HG03025 (cell line): ENCODE results near the gene RNF144B.

Experiments used
- ATAC-seq: cut with Tn5 transposase; IDR thresholded peaks from one replicate; pipeline ENCODE4 v1.9.1; 2021; ENCODE audit warnings: mild to moderate bottlenecking, moderate library complexity; ENCODE audit not compliant: unreplicated experiment, low FRiP score

The RNF144B gene

GRCh38 chr6:18472941-18473340, 85.8 kb downstream of the RNF144B start:
- ATAC-seq = no peak

- ATAC-seq = no peak
Observed at GRCh38 chr6:18473755-18474154, 86.6 kb downstream of the RNF144B start.

DNA sequence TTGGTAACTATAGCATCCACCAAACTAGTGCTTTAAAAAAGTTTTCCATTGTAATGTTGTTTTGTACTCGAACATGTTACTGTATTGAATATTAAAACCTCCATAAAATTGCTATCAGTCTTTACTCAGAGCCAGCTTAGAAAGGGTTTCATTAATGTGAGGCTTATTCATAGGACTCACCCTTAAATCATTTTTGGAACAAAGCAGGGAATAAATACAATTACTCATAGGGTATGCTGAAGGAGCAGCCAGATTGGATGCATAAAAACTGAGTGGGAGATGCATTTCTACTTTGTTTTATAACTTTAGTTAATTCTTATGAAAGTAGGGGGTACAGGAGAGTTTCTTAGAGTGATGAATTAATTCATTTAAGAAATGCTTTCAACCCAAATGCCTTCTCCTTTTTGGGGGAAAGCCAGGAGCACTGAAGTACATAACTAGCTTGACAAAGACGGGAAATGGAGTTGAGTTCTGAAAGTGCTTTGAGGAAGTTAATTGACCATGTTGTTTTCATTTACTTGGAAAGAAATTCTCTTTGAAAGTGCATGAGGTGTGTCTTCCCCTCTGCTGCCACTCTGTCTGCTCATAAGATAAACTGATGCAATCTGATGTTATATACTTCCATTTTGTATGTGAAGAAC, 90.3 kb downstream of the RNF144B start:
- no peak for ATAC-seq

DNA sequence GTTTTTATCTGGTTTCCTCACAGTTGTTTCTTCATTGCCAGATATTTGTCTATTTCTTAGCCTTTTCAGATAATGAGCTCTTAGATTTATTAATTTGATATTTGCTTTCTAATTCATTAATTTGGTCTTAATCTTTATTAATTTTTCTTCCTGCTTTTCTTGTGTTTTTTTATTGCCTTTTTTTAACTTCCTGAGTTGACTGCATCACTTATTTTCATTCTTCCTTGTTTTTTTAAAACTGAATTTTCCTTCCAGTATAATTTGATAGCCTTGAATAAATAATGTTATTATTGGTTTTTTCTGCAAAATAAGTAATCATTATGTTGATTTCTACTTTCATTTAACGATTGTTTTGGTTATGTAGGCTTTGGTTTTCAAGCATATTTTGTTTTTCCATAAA, 91.5 kb downstream of the RNF144B start:
- no peak for ATAC-seq

DNA sequence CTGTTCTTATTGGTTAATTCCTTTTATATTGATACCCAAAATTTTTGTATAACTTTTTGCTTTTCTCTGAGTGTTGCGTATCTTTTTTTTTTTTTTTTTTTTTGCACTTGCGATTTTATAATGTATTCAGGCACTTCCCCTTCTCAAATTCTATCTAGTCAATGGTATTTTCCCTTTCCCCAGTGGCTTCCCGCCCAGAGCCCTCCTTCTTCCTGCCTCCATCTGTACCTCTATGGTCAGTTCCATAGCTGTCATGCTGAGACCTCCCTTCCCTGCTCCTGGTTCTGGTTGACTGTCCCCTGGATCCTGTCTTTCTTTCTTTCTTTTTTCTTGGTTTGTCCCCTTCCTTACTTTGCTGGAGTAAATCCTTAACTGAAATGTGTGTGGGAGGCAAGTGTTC, 94.7 kb downstream of the RNF144B start:
- no peak for ATAC-seq

DNA sequence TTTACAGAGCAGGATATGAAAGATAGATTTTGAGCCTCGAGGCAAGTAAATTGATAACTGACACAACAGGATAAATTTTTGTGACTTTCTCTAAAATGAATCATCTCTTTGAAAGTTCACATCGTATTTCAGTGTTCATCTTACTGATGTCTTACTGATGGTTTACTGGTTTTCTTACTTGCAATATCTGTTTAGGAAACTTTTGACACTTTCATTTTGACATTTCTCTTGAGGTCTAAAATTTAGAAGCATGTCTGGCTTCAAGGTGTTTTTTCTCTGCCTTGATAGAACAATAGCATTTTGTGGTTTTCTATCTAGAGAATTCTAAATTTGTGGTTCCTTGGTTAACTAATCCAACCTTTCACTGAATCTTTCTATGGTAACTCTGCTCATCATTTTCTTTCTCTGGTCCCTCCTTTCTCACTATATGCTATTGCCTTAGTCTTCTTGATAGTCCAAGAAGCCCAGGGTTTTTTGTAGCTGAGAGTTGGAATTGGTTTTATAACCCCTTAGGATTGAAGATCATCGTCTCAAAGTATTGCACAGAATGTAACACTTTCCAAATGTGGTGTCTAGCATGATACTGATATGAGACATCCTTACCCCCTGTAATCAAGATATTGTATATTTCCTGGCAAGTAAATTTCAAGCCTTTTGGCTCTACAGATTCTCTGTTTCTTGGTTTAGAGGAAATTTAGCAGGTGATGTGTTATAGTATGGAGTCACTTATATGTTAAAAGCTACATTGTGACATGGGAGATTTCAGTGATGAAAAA, 98.7 kb downstream of the RNF144B start:
- ATAC-seq = no peak

GRCh38 chr6:18488004-18488403, 100.9 kb downstream of the RNF144B start:
- no peak for ATAC-seq

- no peak for ATAC-seq
Observed at GRCh38 chr6:18488526-18489270, 101.5 kb downstream of the RNF144B start.

GRCh38 chr6:18489335-18489734, 102.2 kb downstream of the RNF144B start:
- no peak for ATAC-seq

DNA sequence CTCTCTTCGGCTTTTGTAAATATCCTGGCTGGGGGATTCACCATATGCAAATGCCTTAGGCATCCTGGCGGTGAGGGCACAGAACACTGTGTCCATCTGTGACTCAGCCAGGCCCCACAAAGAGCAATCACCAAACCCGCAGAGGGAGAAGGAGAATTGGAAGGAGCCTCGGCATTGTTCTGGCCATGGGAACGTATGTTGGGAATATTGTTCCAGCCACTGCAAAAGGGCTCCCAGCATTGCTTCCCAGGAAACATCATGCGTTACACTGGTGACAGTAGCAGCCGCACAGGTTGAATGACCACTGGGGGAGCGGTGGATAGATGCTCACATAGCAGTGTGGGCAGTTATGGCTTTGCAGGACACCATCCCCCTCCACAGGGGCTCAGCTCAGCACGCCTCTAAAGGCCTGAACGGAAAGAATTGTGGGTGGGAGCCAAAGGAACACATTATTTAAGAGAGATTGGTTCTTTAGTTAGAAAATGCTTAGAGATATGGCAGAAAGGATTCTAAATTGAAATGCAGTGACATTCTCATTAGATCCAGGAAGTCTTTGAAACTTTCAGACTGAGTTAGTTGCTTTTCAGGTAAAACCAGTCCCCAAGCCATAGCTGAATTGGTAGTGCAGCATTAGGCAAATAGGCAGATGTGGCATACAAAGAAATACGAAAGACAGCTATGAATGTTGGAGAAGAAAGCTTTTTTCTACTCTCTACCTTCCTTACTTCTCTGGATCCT, 104.3 kb downstream of the RNF144B start:
- no peak for ATAC-seq

DNA sequence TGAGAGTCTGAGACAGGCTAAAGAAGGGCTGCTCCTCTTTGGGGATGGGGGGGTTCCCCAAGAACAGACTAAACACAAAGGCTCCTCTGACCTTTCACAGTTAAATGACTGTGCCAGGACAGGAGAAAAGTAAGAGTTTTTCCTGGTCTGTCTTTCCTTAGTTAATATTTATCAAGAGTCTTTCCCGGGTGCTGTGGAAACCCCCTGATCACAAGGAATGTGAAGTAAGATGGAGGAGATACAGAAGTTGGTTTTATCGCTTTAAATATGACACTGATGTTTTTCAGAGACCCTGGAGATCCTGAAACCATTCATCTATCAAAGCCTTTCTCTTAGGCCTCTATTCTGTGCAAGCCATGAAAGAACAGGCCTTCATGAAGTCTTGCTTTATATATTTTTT, 105.8 kb downstream of the RNF144B start:
- no peak for ATAC-seq

- no peak for ATAC-seq
Observed at GRCh38 chr6:18493382-18493891, 106.3 kb downstream of the RNF144B start.

- ATAC-seq = no peak
Observed at GRCh38 chr6:18493925-18494324, 106.8 kb downstream of the RNF144B start.

GRCh38 chr6:18495236-18495635, 108.1 kb downstream of the RNF144B start:
- ATAC-seq = no peak

DNA sequence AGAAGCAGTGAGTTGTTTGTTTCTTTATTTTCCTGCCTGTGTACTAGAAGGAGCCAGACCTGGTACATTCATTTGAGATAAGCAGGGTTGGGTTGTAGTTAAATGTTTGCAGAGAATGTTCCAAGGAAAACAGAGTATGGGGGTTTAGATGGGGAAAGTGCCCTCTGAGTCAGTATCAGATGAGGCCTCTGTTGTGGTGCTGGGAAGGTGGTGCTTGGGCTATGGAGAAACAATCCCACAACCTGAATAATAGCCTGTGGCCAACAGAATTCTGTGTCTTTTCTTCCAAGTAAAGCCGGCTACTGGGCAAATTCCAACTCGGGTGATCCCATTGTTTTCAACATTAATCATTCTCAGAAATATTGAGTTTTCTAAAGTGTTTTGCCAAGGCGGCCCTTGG, 109.3 kb downstream of the RNF144B start:
- no peak for ATAC-seq

- ATAC-seq = no peak
Observed at GRCh38 chr6:18497006-18497405, 109.9 kb downstream of the RNF144B start.

GRCh38 chr6:18498408-18498807, 111.3 kb downstream of the RNF144B start:
- no peak for ATAC-seq

DNA sequence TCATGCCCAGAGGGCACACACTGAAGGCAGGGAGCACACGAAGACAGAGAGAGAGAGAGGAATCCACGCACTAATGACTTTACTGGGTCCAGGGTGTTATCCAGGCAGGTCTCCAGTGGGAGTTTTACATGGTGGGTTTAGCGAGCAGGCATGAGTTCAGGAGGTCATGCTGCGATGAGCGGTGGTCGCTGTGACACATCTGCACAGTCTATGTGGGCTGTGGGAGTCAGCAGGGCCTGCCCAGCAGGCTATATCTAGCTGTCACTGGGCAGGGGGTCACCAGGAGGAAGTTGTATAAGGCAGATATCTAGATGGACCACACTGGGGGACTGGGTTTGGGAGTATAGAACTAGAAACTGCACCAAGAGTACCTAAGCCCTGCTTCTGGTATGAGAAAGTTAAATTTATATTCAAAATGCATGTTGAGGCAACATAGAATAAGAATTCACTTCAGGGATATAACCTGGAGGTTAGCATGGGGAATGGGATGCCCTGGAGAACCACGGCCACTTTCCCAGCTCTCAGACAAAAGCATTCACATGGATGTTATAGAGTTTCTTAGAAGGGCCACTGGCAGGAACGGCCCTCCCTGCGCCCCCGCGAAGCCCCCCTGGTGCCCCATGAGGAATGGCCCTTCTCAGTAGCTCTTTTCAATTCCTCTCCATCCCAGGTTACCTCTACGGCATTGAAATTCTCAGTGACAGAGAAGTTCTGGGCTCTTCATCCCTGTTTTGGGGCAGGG, 113.9 kb downstream of the RNF144B start:
- no peak for ATAC-seq

DNA sequence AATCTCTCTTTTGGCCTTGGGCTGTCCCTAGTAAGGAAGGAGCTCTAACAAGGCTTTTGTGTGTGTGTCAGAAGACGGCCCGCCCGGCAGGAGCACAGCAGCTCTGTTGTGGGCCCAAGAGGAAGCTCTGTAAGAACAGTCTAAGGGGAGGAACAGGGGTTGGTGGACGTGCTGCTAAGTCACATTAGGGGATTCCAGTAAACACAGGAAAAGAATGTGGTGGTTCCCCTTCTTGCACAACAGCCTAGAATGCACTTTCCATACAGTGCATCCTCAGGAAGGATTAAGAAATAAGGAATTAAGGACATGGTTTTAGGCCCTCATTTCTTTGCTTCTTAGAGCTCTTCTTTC, 114.5 kb downstream of the RNF144B start:
- ATAC-seq = no peak

- ATAC-seq = no peak
Observed at GRCh38 chr6:18503206-18503592, 116.0 kb downstream of the RNF144B start.
